Measurements from ENCODE around the gene SMPD2.
A peak's percentile ranks its signal among the peaks of the same experiment; 100 is the strongest.

Gene SMPD2

GRCh38 chr6:109482905-109483734 is 42.6 kb downstream of the SMPD2 start, which contains the start of gene ZBTB24 (continued):
- TF ChIP-seq, protein P1, sequence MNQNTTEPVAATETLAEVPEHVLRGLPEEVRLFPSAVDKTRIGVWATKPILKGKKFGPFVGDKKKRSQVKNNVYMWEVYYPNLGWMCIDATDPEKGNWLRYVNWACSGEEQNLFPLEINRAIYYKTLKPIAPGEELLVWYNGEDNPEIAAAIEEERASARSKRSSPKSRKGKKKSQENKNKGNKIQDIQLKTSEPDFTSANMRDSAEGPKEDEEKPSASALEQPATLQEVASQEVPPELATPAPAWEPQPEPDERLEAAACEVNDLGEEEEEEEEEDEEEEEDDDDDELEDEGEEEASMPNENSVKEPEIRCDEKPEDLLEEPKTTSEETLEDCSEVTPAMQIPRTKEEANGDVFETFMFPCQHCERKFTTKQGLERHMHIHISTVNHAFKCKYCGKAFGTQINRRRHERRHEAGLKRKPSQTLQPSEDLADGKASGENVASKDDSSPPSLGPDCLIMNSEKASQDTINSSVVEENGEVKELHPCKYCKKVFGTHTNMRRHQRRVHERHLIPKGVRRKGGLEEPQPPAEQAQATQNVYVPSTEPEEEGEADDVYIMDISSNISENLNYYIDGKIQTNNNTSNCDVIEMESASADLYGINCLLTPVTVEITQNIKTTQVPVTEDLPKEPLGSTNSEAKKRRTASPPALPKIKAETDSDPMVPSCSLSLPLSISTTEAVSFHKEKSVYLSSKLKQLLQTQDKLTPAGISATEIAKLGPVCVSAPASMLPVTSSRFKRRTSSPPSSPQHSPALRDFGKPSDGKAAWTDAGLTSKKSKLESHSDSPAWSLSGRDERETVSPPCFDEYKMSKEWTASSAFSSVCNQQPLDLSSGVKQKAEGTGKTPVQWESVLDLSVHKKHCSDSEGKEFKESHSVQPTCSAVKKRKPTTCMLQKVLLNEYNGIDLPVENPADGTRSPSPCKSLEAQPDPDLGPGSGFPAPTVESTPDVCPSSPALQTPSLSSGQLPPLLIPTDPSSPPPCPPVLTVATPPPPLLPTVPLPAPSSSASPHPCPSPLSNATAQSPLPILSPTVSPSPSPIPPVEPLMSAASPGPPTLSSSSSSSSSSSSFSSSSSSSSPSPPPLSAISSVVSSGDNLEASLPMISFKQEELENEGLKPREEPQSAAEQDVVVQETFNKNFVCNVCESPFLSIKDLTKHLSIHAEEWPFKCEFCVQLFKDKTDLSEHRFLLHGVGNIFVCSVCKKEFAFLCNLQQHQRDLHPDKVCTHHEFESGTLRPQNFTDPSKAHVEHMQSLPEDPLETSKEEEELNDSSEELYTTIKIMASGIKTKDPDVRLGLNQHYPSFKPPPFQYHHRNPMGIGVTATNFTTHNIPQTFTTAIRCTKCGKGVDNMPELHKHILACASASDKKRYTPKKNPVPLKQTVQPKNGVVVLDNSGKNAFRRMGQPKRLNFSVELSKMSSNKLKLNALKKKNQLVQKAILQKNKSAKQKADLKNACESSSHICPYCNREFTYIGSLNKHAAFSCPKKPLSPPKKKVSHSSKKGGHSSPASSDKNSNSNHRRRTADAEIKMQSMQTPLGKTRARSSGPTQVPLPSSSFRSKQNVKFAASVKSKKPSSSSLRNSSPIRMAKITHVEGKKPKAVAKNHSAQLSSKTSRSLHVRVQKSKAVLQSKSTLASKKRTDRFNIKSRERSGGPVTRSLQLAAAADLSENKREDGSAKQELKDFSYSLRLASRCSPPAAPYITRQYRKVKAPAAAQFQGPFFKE (tag by site-specific recombination; IDR thresholded peaks at IDR 0.05; ENCODE audit: borderline replicate concordance), result no peak
- no peak for TF ChIP-seq HOXA7 (CRISPR knock-in tag; IDR thresholded peaks at IDR 0.05; ENCODE audit: borderline replicate concordance)
- TF ChIP-seq ZFP41 (tag by site-specific recombination; IDR thresholded peaks at IDR 0.05; ENCODE audit: borderline replicate concordance), result no peak
- TF ChIP-seq ZNF157 (tag by site-specific recombination; IDR thresholded peaks at IDR 0.05), result no peak
- TF ChIP-seq SCRT1 (tag by site-specific recombination; IDR thresholded peaks at IDR 0.05; ENCODE audit: borderline replicate concordance), result no peak
- TF ChIP-seq, protein P2, sequence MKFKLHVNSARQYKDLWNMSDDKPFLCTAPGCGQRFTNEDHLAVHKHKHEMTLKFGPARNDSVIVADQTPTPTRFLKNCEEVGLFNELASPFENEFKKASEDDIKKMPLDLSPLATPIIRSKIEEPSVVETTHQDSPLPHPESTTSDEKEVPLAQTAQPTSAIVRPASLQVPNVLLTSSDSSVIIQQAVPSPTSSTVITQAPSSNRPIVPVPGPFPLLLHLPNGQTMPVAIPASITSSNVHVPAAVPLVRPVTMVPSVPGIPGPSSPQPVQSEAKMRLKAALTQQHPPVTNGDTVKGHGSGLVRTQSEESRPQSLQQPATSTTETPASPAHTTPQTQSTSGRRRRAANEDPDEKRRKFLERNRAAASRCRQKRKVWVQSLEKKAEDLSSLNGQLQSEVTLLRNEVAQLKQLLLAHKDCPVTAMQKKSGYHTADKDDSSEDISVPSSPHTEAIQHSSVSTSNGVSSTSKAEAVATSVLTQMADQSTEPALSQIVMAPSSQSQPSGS (tag by site-specific recombination; IDR thresholded peaks at IDR 0.05; ENCODE audit: low read depth), result no peak
- no peak for TF ChIP-seq ZNF19 (tag by site-specific recombination; IDR thresholded peaks at IDR 0.05; ENCODE audit: low read depth)
- TF ChIP-seq ZNF214 (tag by site-specific recombination; IDR thresholded peaks at IDR 0.05; ENCODE audit: borderline replicate concordance), result no peak
- TF ChIP-seq, protein P3, sequence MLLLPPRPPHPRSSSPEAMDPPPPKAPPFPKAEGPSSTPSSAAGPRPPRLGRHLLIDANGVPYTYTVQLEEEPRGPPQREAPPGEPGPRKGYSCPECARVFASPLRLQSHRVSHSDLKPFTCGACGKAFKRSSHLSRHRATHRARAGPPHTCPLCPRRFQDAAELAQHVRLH (tag by site-specific recombination; IDR thresholded peaks at IDR 0.05), result no peak
- TF ChIP-seq ZNF341 (tag by site-specific recombination; IDR thresholded peaks at IDR 0.05; ENCODE audit: low read depth), result no peak
- no peak for TF ChIP-seq ZNF132 (tag by site-specific recombination; IDR thresholded peaks at IDR 0.05; ENCODE audit: borderline replicate concordance)
- TF ChIP-seq ZNF654 (tag by site-specific recombination; IDR thresholded peaks at IDR 0.05; ENCODE audit: low read depth), result no peak
- no peak; the same call in 1 of the 2 replicates for TF ChIP-seq OSR2 (tag by site-specific recombination; IDR thresholded peaks at IDR 0.05)
- TF ChIP-seq ZNF768 (tag by site-specific recombination; IDR thresholded peaks at IDR 0.05), result no peak
- no peak for TF ChIP-seq BCL11A (tag by site-specific recombination; IDR thresholded peaks at IDR 0.05; ENCODE audit: low read depth)
- TF ChIP-seq ZNF747 (tag by site-specific recombination; IDR thresholded peaks at IDR 0.05), result no peak
- no peak for TF ChIP-seq GLI2 (tag by site-specific recombination; IDR thresholded peaks at IDR 0.05; ENCODE audit: borderline replicate concordance, low read depth)
- TF ChIP-seq REPIN1 (tag by site-specific recombination; IDR thresholded peaks at IDR 0.05; ENCODE audit: low read depth), result no peak
- no peak for TF ChIP-seq ZNF211 (tag by site-specific recombination; IDR thresholded peaks at IDR 0.05; ENCODE audit: low read depth)
- TF ChIP-seq ZNF571 (tag by site-specific recombination; IDR thresholded peaks at IDR 0.05), result no peak
- 0 out of 2 replicates have a peak, but pooled peaks have one; percentile 5 for TF ChIP-seq SP2 (tag by site-specific recombination; IDR thresholded peaks at IDR 0.05)
- peak; percentile 88 for TF ChIP-seq GLIS2 (tag by site-specific recombination; IDR thresholded peaks at IDR 0.05)
- TF ChIP-seq ZIC2 (tag by site-specific recombination; IDR thresholded peaks at IDR 0.05), result peak; percentile 93
- 0 out of 2 replicates have a peak, but pooled peaks have one; percentile 35 for TF ChIP-seq ZNF692 (tag by site-specific recombination; IDR thresholded peaks at IDR 0.05)
- TF ChIP-seq MEIS1 (CRISPR knock-in tag; IDR thresholded peaks at IDR 0.05; ENCODE audit: borderline replicate concordance), result no peak
- TF ChIP-seq, protein P4, sequence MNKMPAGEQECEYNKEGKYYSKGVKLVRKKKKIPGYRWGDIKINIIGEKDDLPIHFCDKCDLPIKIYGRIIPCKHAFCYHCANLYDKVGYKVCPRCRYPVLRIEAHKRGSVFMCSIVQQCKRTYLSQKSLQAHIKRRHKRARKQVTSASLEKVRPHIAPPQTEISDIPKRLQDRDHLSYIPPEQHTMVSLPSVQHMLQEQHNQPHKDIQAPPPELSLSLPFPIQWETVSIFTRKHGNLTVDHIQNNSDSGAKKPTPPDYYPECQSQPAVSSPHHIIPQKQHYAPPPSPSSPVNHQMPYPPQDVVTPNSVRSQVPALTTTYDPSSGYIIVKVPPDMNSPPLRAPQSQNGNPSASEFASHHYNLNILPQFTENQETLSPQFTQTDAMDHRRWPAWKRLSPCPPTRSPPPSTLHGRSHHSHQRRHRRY (tag by site-specific recombination; IDR thresholded peaks at IDR 0.05), result no peak
- TF ChIP-seq, protein P5, sequence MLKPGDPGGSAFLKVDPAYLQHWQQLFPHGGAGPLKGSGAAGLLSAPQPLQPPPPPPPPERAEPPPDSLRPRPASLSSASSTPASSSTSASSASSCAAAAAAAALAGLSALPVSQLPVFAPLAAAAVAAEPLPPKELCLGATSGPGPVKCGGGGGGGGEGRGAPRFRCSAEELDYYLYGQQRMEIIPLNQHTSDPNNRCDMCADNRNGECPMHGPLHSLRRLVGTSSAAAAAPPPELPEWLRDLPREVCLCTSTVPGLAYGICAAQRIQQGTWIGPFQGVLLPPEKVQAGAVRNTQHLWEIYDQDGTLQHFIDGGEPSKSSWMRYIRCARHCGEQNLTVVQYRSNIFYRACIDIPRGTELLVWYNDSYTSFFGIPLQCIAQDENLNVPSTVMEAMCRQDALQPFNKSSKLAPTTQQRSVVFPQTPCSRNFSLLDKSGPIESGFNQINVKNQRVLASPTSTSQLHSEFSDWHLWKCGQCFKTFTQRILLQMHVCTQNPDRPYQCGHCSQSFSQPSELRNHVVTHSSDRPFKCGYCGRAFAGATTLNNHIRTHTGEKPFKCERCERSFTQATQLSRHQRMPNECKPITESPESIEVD (tag by site-specific recombination; IDR thresholded peaks at IDR 0.05), result no peak
- TF ChIP-seq SETDB1 (IDR thresholded peaks at IDR 0.05; ENCODE audit: insufficient read length, low read length), result no peak

Data from HEK293 (cell line).